ENCODE measurements around the gene SLC28A1.
"Not testable (repeated sequence)": the region's sequence is repeated elsewhere in the genome, so short reads cannot be mapped to it uniquely, and the experiment has no call there.

Gene SLC28A1

GRCh38 chr15:84859144-84859543, 25.3 kb upstream of the SLC28A1 start:
- intact Hi-C loops (cut with DNase I) = no loop called here
- no peak for DNase-seq

- intact Hi-C loops (cut with DNase I) = no loop called here
- DNase-seq = no peak
These were observed 24.8 kb upstream of the SLC28A1 start for GRCh38 chr15:84859651-84860050.

- intact Hi-C loops (cut with DNase I) = no loop called here
These were observed 22.7 kb upstream of the SLC28A1 start for GRCh38 chr15:84861781-84862180.

GRCh38 chr15:84862214-84862975, 22.1 kb upstream of the SLC28A1 start:
- DNase-seq = no peak
- intact Hi-C loops (cut with DNase I) = no loop called here

More at GRCh38 chr15:84861781-84862180, 22.7 kb upstream of the SLC28A1 start:
- DNase-seq = no peak

GRCh38 chr15:84863565-84864443, 20.7 kb upstream of the SLC28A1 start:
- peak in 2 of 42 donors; percentile 16 to 34 for DNase-seq
- intact Hi-C loops (cut with DNase I) = no loop called here

- DNase-seq = no peak
- intact Hi-C loops (cut with DNase I) = no loop called here
These were observed 20.0 kb upstream of the SLC28A1 start for GRCh38 chr15:84864444-84864795.

- DNase-seq = no peak
- intact Hi-C loops (cut with DNase I) = no loop called here
These were observed 19.3 kb upstream of the SLC28A1 start for GRCh38 chr15:84865074-84865569.

- DNase-seq = no peak
- intact Hi-C loops (cut with DNase I) = no loop called here
These were observed 16.2 kb upstream of the SLC28A1 start for GRCh38 chr15:84868037-84868880.

- DNase-seq = no peak
- intact Hi-C loops (cut with DNase I) = no loop called here
These were observed 15.0 kb upstream of the SLC28A1 start for GRCh38 chr15:84869510-84869909.

- no peak for DNase-seq
- intact Hi-C loops (cut with DNase I) = loop anchor here (10.0 kb wide), 1 partner anchor 287 kb away; no protein-coding TSS in a partner anchor
These were observed 13.0 kb upstream of the SLC28A1 start for GRCh38 chr15:84871428-84871985.

GRCh38 chr15:84872009-84872910, 12.2 kb upstream of the SLC28A1 start:
- no peak for DNase-seq
- intact Hi-C loops (cut with DNase I) = loop anchor here (10.0 kb wide), 1 partner anchor 287 kb away; no protein-coding TSS in a partner anchor

GRCh38 chr15:84873997-84874396, 10.5 kb upstream of the SLC28A1 start:
- DNase-seq = no peak
- intact Hi-C loops (cut with DNase I) = loop anchor here (10.0 kb wide), 1 partner anchor 289 kb away; no protein-coding TSS in a partner anchor

GRCh38 chr15:84874981-84875699, 9.3 kb upstream of the SLC28A1 start:
- DNase-seq = peak in 10 of 42 donors; percentile 15 to 54 (median 31)
- intact Hi-C loops (cut with DNase I) = loop anchor here (10.0 kb wide), 1 partner anchor 290 kb away; no protein-coding TSS in a partner anchor

- intact Hi-C loops (cut with DNase I) = loop anchor here (10.0 kb wide), 1 partner anchor 291 kb away; no protein-coding TSS in a partner anchor
These were observed 8.2 kb upstream of the SLC28A1 start for GRCh38 chr15:84876269-84876668.

GRCh38 chr15:84877701-84878100, 6.8 kb upstream of the SLC28A1 start:
- DNase-seq = not testable (repeated sequence)
- intact Hi-C loops (cut with DNase I) = loop anchor here (10.0 kb wide), 1 partner anchor 293 kb away; no protein-coding TSS in a partner anchor

More at GRCh38 chr15:84876269-84876668, 8.2 kb upstream of the SLC28A1 start:
- no peak for DNase-seq

GRCh38 chr15:84878504-84878903, 6.0 kb upstream of the SLC28A1 start:
- intact Hi-C loops (cut with DNase I) = loop anchor here (10.0 kb wide), 1 partner anchor 294 kb away; no protein-coding TSS in a partner anchor
- peak; percentile 35 to 86 (median 70) for DNase-seq
